HepG2 (cell line): ENCODE measurements around the gene CCDC106. TPM values are rescaled to one million over a fixed set of nuclear protein-coding genes. Genes with fewer than 3 reads are reported as not detected.

Experiments
- ATAC-seq: fragments of 200-7000 bp; cut with Tn5 transposase; 3 replicates; pipeline ENCODE4 v1.9.1; 2020; ENCODE audit warnings: mild to moderate bottlenecking, moderate library complexity
- BruUV-seq: library from RNA; stranded (reverse); fragments of 400-500 nt; replicated peaks from 2 replicates; lab custom pipeline; 2021; lab: Mats Ljungman, UMichigan
- CTCF ChIA-PET: fragments of 300-600 bp; formaldehyde crosslinking; extraction: SDS; loops from one replicate; lab custom pipeline; 2021; ENCODE audit warnings: low total read pairs, inconsistent platforms, low intra/inter-chr PET ratio; lab: Yijun Ruan, JAX
- POLR2A ChIA-PET: fragments of 350-600 bp; sonication (Branson Sonifier 250); formaldehyde crosslinking; loops from one replicate; lab custom pipeline; 2020; ENCODE audit warnings: antibody characterized with exemption, inconsistent platforms; lab: Yijun Ruan, JAX
- DNase-seq: peaks from one replicate; pipeline ENCODE4 v3.0.0-alpha.2; 2015; ENCODE audit warnings: low spot score
- FAIRE-seq: peaks from 3 replicates; lab custom pipeline; 2011; peaks lifted over from hg19 to GRCh38; lab: Jason Lieb, UNC
- H2AFZ ChIP-seq: one replicate; pipeline ENCODE4 v1.6.1; 2011; ENCODE audit warnings: low read length, inconsistent platforms
- H3K27ac ChIP-seq: fragments of 300-600 bp; 3 replicates; pipeline ENCODE4 v1.8.0; 2011; ENCODE audit warnings: mixed run types, mild to moderate bottlenecking, mixed read lengths, low read length, inconsistent platforms; ENCODE audit not compliant: insufficient read depth; ENCODE audit errors: extremely low read length
- H3K27me3 ChIP-seq, 2 experiments: fragments of 200-600 bp in 1 of 2; 2 replicates in 1 of 2; 3 replicates in 1 of 2; pipeline versions ENCODE4 v1.6.0 to v1.8.0; 2011; ENCODE audit warnings: low read length in 2 of 2, mild to moderate bottlenecking in 2 of 2, moderate library complexity in 2 of 2, inconsistent platforms in 1 of 2; ENCODE audit not compliant: insufficient read depth in 2 of 2, control insufficient read depth in 1 of 2
- H3K36me3 ChIP-seq, 2 experiments: fragments of 200-600 bp in 1 of 2; replicated peaks in 1 of 2; 2 replicates in 1 of 2; 3 replicates in 1 of 2; pipeline versions ENCODE4 v1.5.1 to v1.8.0; 2011; ENCODE audit warnings: low read length in 2 of 2, inconsistent platforms in 1 of 2; ENCODE audit not compliant: insufficient read depth in 2 of 2, control insufficient read depth in 1 of 2
- H3K4me1 ChIP-seq: 2 replicates; pipeline ENCODE4 v1.5.1; 2012; ENCODE audit warnings: low read length, inconsistent platforms; ENCODE audit not compliant: insufficient read depth
- H3K4me2 ChIP-seq: 2 replicates; pipeline ENCODE4 v1.6.0; 2011; ENCODE audit warnings: low read depth, low read length, inconsistent platforms
- H3K4me3 ChIP-seq, 3 experiments: fragments of 200-600 bp in 1 of 3; sonication (generic), shearing (Covaris generic) in 1 of 3; replicated peaks in 1 of 3; 2 replicates each; pipeline ENCODE4 v1.5.1; 2011 to 2016; ENCODE audit warnings: low read length in 3 of 3, inconsistent platforms in 2 of 3, low read depth in 2 of 3, mild to moderate bottlenecking in 2 of 3, control low read depth in 1 of 3, mixed read lengths in 1 of 3; ENCODE audit not compliant: insufficient read depth in 1 of 3
- H3K79me2 ChIP-seq: one replicate; pipeline ENCODE4 v1.6.1; 2011; ENCODE audit warnings: low read length, inconsistent platforms; ENCODE audit not compliant: insufficient read depth
- H3K9ac ChIP-seq: 2 replicates; pipeline ENCODE4 v1.6.0; 2011; ENCODE audit warnings: mild to moderate bottlenecking, low read depth, low read length, inconsistent platforms; ENCODE audit not compliant: insufficient read depth
- H3K9me3 ChIP-seq: 2 replicates; pipeline ENCODE4 v1.5.1; 2012; ENCODE audit warnings: mild to moderate bottlenecking, low read length
- H4K20me1 ChIP-seq: 2 replicates; pipeline ENCODE4 v1.6.0; 2011; ENCODE audit warnings: inconsistent platforms, mild to moderate bottlenecking, low read length, moderate library complexity; ENCODE audit not compliant: insufficient read depth
- ARHGAP35 ChIP-seq: sonication (generic); formaldehyde crosslinking; IDR thresholded peaks from 2 replicates; pipeline ENCODE4 v1.9.0; 2022; ENCODE audit warnings: mild to moderate bottlenecking, inconsistent platforms, moderate library complexity, missing genetic modification reagents, borderline replicate concordance
- BRF2 ChIP-seq: sonication (generic); formaldehyde crosslinking; IDR thresholded peaks from 2 replicates; pipeline ENCODE4 v1.8.1; 2022; ENCODE audit warnings: mild to moderate bottlenecking, missing genetic modification reagents
- CC2D1A ChIP-seq: sonication (generic); formaldehyde crosslinking; IDR thresholded peaks from 2 replicates; pipeline ENCODE4 v1.8.1; 2023; ENCODE audit warnings: mild to moderate bottlenecking, missing genetic modification reagents
- DPF2 ChIP-seq: sonication (generic); formaldehyde crosslinking; IDR thresholded peaks from 2 replicates; pipeline ENCODE4 v1.4.0; 2020; ENCODE audit warnings: mild to moderate bottlenecking, low read depth, missing genetic modification reagents, borderline replicate concordance
- DZIP1 ChIP-seq: sonication (generic); formaldehyde crosslinking; IDR thresholded peaks from 2 replicates; pipeline ENCODE4 v1.5.0; 2020; ENCODE audit warnings: mild to moderate bottlenecking, missing genetic modification reagents
- HMGA1 ChIP-seq: sonication (generic); formaldehyde crosslinking; conservative IDR thresholded peaks from 2 replicates; pipeline ENCODE4 v1.4.0; 2020; ENCODE audit warnings: missing genetic modification reagents
- KDM2A ChIP-seq: sonication (generic); formaldehyde crosslinking; IDR thresholded peaks from 2 replicates; pipeline ENCODE4 v1.4.0; 2020; ENCODE audit warnings: low read depth, missing genetic modification reagents, borderline replicate concordance
- MBD4 ChIP-seq: IDR thresholded peaks from 2 replicates; pipeline ENCODE4 v1.6.1; 2012; ENCODE audit warnings: low read length, inconsistent platforms, borderline replicate concordance
- PRDM4 ChIP-seq: sonication (generic); formaldehyde crosslinking; IDR thresholded peaks from 2 replicates; pipeline ENCODE4 v1.9.0; 2021; ENCODE audit warnings: missing genetic modification reagents, borderline replicate concordance
- TBL1XR1 ChIP-seq: fragments of 150-350 bp; IDR thresholded peaks from 2 replicates; pipeline ENCODE4 v1.6.1; 2014; ENCODE audit warnings: borderline replicate concordance, low read length; ENCODE audit not compliant: partially characterized antibody
- ZNF18 ChIP-seq: sonication (generic); formaldehyde crosslinking; IDR thresholded peaks from 2 replicates; pipeline ENCODE4 v1.8.0; 2022; ENCODE audit warnings: mild to moderate bottlenecking, missing genetic modification reagents; ENCODE audit not compliant: insufficient replicate concordance
- ZNF597 ChIP-seq: sonication (generic); formaldehyde crosslinking; IDR thresholded peaks from 2 replicates; pipeline ENCODE4 v1.5.0; 2020; ENCODE audit warnings: missing genetic modification reagents
- WGBS: methylation state at CpG from one replicate; pipeline ENCODE4 v1.1.6; 2017; ENCODE audit warnings: low lambda C conversion rate; 5-methylcytosine and 5-hydroxymethylcytosine counted together
- in situ Hi-C: cut with HindIII; loops from 2 replicates; pipeline ENCODE4 v1.10.0; 2017; ENCODE audit warnings: low pct_unique_long_range_greater_than_20kb; ENCODE audit not compliant: extremely low pct_ligation_motif_present
- intact Hi-C: fragments of 100-400 bp; cut with micrococcal nuclease; formaldehyde crosslinking; loops from one replicate; pipeline ENCODE4 v1.10.0; 2022; ENCODE audit not compliant: unreplicated experiment
- polyA plus RNA-seq, 8 experiments: library from polyadenylated mRNA; depleted of rRNA in 3 of 8; stranded (reverse) in 7 of 8; unstranded in 1 of 8; fragments of >200 nt; fragmentation: Illumina TruSeq in 4 of 8; extraction: Trizol in 4 of 8; gene quantifications; 2 replicates each; pipeline versions ENCODE4 v1.2.1 to v1.2.3, GENCODE V29; 2011 to 2016; ENCODE audit warnings: low read depth in 4 of 8, missing spikeins in 1 of 8, mixed read lengths in 1 of 8; ENCODE audit not compliant: insufficient read depth in 1 of 8
- total RNA-seq, 5 experiments: library from RNA; depleted of rRNA; stranded (reverse); fragments of >200 nt; fragmentation: Illumina TruSeq; extraction: Trizol; gene quantifications; 2 replicates each; pipeline ENCODE4 v1.2.3, GENCODE V29; 2016; ENCODE audit warnings: low read depth in 1 of 5

Gene CCDC106
- total and polyA plus RNA-seq, 2 of the 13 experiments (the other 11 are each of a cell fraction or from before 2014, with no cell fraction given), result 4.7 to 8.8 TPM

GRCh38 chr19:55674841-55675660 lies 27.0 kb downstream of the CCDC106 start, which contains the start of gene EPN1:
Gene EPN1 (plus strand): TSS chr19:55675226. CDS start chr19:55678628, 3,402 bp downstream.
- H3K36me3 ChIP-seq, result peaks cover 25 to 47% of the 10 kb centered on the region in 2 experiments; a peak in 4 of 5 replicates
- DNase-seq (peak; percentile 91), FAIRE-seq (peak; percentile 53), ATAC-seq (peak; percentile 84)
- in situ Hi-C loops (no loop called here), intact Hi-C loops (no loop called here)
- H3K9me3 ChIP-seq, result no peaks in the 10 kb centered on the region
- H3K27ac ChIP-seq, result peak within 1 kb of the TSS; percentile 62
- peak within 1 kb of the TSS; percentile 64 for H3K4me2 ChIP-seq
- H3K79me2 ChIP-seq, result peaks cover 74% of the 10 kb centered on the region
- H3K4me1 ChIP-seq, result peaks cover 43% of the 10 kb centered on the region
- no peaks in the 10 kb centered on the region; a peak in 1 of 5 replicates for H3K27me3 ChIP-seq
- no TSS peak for BruUV-seq
- H4K20me1 ChIP-seq, result peaks cover 21% of the 10 kb centered on the region
- CTCF ChIA-PET, result no interaction called here
- POLR2A ChIA-PET, result interaction anchor here (1.3 to 1.5 kb wide), 2 partner anchors 9 to 20 kb away, joined by 4 to 7 read pairs; partner anchors contain the start of gene U2AF2
- H2AFZ ChIP-seq, result no peak within 1 kb of the TSS
- 6% methylated on average over 10 of the region's 101 CpGs for WGBS
- peak within 1 kb of the TSS; percentile 94 for H3K9ac ChIP-seq
- peak within 1 kb of the TSS; percentile 77 to 89 (median 89) for H3K4me3 ChIP-seq
- TF ChIP-seq MBD4 (no peak), CC2D1A (CRISPR knock-in tag) (no peak), HMGA1 (CRISPR knock-in tag) (no peak), ZNF597 (no peak), DZIP1 (CRISPR knock-in tag) (no peak), ARHGAP35 (CRISPR knock-in tag) (no peak), BRF2 (CRISPR knock-in tag) (0 out of 2 replicates have a peak, but pooled peaks have one; percentile 57), KDM2A (CRISPR knock-in tag) (peak; percentile 100), PRDM4 (CRISPR knock-in tag) (no peak), TBL1XR1 (no peak), ZNF18 (CRISPR knock-in tag) (no peak), DPF2 (no peak)
